Glutamatergic neuron (in vitro differentiated cells): ENCODE data around the gene CC2D1A. TPM values are rescaled to one million over a fixed set of nuclear protein-coding genes. Genes with fewer than 3 reads are reported as not detected.

Experiments used
- DNase-seq: peaks from one replicate; pipeline ENCODE4 v3.0.0; 2022
- H3K27ac Mint-ChIP-seq: one replicate; pipeline ENCODE4 v1.8.0; 2020; ENCODE audit warnings: mild to moderate bottlenecking, mixed read lengths, inconsistent platforms; ENCODE audit not compliant: unreplicated experiment
- H3K27me3 Mint-ChIP-seq: one replicate; pipeline ENCODE4 v1.8.0; 2020; ENCODE audit warnings: mild to moderate bottlenecking, moderate library complexity, mixed read lengths, inconsistent platforms; ENCODE audit not compliant: unreplicated experiment
- H3K36me3 Mint-ChIP-seq: one replicate; pipeline ENCODE4 v1.8.0; 2020; ENCODE audit warnings: mild to moderate bottlenecking, mixed read lengths, inconsistent platforms; ENCODE audit not compliant: unreplicated experiment
- H3K4me1 Mint-ChIP-seq: one replicate; pipeline ENCODE4 v1.8.0; 2020; ENCODE audit warnings: mild to moderate bottlenecking, low read depth, mixed read lengths, inconsistent platforms; ENCODE audit not compliant: unreplicated experiment
- H3K4me3 Mint-ChIP-seq: one replicate; pipeline ENCODE4 v1.8.0; 2020; ENCODE audit warnings: mild to moderate bottlenecking, mixed read lengths, inconsistent platforms; ENCODE audit not compliant: unreplicated experiment
- H3K9me3 Mint-ChIP-seq: one replicate; pipeline ENCODE4 v1.8.0; 2020; ENCODE audit warnings: mild to moderate bottlenecking, moderate library complexity, mixed read lengths, inconsistent platforms; ENCODE audit not compliant: unreplicated experiment
- total RNA-seq: library from RNA; stranded (reverse); fragmentation: NEBNext Ultra II Directional; extraction: Animal tissue kit (Norgen Biotek cat#: 25700); gene quantifications from one replicate; pipeline ENCODE4 v1.2.1, GENCODE V29; 2021; ENCODE audit not compliant: unreplicated experiment
- TF ChIP-seq, protein P1 (sequence below): fragments of 200-600 bp; sonication (generic); IDR thresholded peaks from one replicate; pipeline ENCODE4 v1.5.0; 2021; ENCODE audit not compliant: partially characterized antibody, unreplicated experiment

Gene CC2D1A
- total RNA-seq, 1 donor from 2014 or later = 56.3 TPM

DNA sequence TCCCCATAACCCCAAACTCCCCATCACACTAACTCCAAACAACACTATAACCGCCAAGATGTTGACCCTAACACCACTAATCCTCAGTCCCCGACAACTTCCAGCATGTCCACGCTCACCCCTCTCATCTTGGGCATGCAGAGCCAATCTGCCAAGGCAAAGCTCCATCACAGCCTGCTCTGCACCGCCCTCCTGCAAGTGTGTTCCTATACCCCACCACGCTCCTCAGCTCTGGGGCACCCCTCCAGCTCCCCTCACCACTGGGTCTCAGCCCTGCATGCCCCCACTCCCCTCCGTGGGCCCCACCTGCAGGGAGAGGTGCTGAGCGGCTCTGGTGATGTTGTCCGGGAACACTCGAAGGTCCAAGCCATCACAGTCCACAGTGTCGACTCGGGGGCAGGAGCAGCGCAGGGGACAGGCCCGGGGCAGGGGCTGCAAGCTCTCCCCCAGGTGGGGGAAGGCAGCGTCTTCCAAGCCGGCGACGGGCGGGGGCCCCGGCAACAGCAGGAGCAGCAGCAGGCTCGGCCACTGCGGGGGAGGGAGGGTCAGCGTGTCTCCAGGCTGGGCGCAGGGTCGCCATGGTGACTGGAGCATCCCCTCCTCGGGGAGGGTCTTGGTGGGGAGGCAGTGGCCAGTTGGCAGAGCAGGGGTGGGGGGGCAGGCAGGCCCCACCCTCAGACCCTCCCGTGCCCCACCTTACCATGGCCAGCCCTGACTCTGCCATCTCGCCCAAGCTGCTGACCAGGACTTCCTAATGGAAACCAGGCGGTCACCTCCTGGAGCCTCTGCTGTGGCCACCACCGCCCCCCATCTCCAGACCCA is 31.7 kb downstream of the CC2D1A start:
- Mint-ChIP-seq H3K4me3 (peak overlapping the region; percentile 77), H3K4me1 (peaks cover 9% of the 10 kb centered on the region), H3K36me3 (no peaks in the 10 kb centered on the region), H3K27me3 (peaks cover 6% of the 10 kb centered on the region), H3K27ac (no peak overlapping the region), H3K9me3 (peaks cover 3% of the 10 kb centered on the region)
- TF ChIP-seq, protein P1, sequence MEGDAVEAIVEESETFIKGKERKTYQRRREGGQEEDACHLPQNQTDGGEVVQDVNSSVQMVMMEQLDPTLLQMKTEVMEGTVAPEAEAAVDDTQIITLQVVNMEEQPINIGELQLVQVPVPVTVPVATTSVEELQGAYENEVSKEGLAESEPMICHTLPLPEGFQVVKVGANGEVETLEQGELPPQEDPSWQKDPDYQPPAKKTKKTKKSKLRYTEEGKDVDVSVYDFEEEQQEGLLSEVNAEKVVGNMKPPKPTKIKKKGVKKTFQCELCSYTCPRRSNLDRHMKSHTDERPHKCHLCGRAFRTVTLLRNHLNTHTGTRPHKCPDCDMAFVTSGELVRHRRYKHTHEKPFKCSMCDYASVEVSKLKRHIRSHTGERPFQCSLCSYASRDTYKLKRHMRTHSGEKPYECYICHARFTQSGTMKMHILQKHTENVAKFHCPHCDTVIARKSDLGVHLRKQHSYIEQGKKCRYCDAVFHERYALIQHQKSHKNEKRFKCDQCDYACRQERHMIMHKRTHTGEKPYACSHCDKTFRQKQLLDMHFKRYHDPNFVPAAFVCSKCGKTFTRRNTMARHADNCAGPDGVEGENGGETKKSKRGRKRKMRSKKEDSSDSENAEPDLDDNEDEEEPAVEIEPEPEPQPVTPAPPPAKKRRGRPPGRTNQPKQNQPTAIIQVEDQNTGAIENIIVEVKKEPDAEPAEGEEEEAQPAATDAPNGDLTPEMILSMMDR = no peak
- peak; percentile 65 for DNase-seq

DNA sequence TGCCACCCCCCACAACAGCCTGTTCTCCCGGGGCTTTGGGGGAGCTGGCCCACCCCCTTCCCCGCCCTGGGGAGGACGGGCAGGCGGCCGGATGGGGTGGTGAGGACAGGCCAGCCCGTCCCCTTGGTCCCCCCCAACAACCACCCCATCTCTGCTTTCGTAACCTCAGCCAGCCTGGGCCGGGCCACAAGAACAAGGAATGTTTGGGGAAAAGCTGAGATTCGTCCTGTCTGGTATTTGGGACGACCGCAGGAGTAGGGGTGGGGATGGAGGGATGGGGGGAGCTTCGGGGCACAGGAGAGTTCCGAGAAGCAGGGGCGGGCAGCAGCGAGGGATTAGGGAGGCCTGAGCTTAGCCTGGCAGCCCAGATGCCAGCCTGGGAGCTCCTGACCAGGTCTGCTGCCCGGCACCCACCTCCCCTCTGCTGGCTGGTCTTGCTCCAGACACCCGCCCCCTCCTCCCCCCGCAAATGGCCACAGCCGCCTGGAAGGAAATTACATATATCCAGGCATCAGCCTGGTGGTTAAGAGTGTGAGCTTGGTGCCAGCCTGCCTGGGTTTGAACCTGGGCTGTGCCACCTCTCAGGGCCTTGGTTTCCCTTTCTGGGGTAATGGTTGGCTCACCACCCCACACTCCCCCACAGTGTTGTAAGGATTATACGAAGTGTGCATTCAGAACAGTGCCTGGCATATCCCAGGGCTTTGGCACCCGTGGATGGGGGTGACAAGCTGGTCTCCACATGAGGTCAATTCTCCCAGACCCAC is 32.5 kb downstream of the CC2D1A start, which contains the start of gene PODNL1:
Gene PODNL1 (minus strand): TSS at position 117 of the 764 bp plus-strand sequence. CDS start 236 bp downstream, outside the sequence.
- H3K36me3 Mint-ChIP-seq = no peaks in the 10 kb centered on the region
- no peak within 1 kb of the TSS for H3K27ac Mint-ChIP-seq
- peak within 1 kb of the TSS; percentile 77 for H3K4me3 Mint-ChIP-seq
- H3K9me3 Mint-ChIP-seq = peaks cover 3% of the 10 kb centered on the region
- no peak for DNase-seq
- peaks cover 9% of the 10 kb centered on the region for H3K4me1 Mint-ChIP-seq
- peaks cover 6% of the 10 kb centered on the region for H3K27me3 Mint-ChIP-seq
- TF ChIP-seq, protein P1 = no peak

DNA sequence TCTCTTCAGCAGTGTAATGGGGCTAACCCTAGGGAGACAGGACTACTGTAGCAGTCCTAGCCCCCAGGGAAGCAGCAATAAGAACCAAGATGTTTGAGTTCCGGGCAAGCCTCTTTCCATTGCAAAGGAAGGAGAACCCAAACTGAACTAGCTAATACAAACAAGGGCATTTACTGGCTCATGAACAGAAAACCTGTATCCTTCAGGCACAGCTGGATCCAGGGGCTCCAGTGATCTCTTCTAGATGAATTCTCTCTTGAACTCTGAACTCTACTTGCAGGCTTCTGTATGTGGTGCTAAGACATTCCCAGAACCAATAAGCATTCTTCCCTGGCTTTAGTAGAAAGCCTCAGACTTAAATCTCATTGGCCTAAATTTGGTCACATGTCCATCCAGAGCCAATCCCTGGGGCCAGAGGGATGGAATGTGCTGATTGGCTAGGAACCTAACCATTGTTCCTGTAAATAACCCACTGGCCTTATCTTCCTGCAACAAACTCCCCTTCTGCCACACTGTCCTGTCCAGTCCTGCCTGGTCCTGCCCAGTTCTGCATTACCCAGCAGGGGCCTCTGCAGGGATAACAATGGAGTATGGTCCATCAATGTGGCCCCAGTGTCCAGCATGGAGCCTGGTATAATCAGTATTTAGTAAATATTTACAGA is 36.2 kb downstream of the CC2D1A start:
- DNase-seq = no peak
- Mint-ChIP-seq H3K4me3 (no peak overlapping the region), H3K9me3 (no peaks in the 10 kb centered on the region), H3K27ac (no peak overlapping the region), H3K36me3 (no peaks in the 10 kb centered on the region), H3K4me1 (peaks cover 2% of the 10 kb centered on the region), H3K27me3 (no peaks in the 10 kb centered on the region)
- TF ChIP-seq, protein P1 = no peak

DNA sequence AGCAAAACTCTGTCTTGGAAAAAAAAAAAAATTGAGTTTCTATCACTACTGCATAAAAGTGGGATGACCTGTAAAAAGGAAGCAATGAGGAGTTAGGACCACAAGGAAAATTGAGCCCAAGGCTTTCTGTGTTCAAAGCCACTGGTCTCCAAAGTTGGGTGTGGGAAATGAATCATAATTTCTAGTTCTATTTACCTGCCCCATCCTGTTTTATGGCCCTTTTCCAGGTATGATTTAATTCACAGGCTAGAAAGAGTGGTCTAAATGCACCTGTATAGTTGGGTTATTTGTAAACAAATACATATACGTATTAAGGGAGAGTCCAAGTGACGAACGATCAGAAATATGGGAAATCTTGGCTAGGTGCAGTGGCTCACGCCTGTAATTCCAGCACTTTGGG is 40.4 kb downstream of the CC2D1A start:
- H3K27ac Mint-ChIP-seq = no peak overlapping the region
- no peaks in the 10 kb centered on the region for H3K9me3 Mint-ChIP-seq
- DNase-seq = no peak
- no peaks in the 10 kb centered on the region for H3K36me3 Mint-ChIP-seq
- H3K4me1 Mint-ChIP-seq = no peaks in the 10 kb centered on the region
- H3K27me3 Mint-ChIP-seq = peaks cover under 1% of the 10 kb centered on the region
- H3K4me3 Mint-ChIP-seq = no peak overlapping the region
- TF ChIP-seq, protein P1 = no peak
